GM18499 (cell line): ENCODE measurements around the gene TYW1.
"Not testable (repeated sequence)": the region's sequence is repeated elsewhere in the genome, so short reads cannot be mapped to it uniquely, and the experiment has no call there.

Experiments
- ATAC-seq: cut with Tn5 transposase; IDR thresholded peaks from one replicate; pipeline ENCODE4 v1.9.1; 2021; ENCODE audit warnings: moderate number of reproducible peaks; ENCODE audit not compliant: insufficient read depth, unreplicated experiment

Gene TYW1

GRCh38 chr7:66989552-66989951 is 7.1 kb upstream of the TYW1 start:
- not testable (repeated sequence) for ATAC-seq

GRCh38 chr7:66994051-66994450 is 2.6 kb upstream of the TYW1 start:
- ATAC-seq: not testable (repeated sequence)

GRCh38 chr7:66994691-66995049 is 2.0 kb upstream of the TYW1 start:
- ATAC-seq: peak; percentile 24

GRCh38 chr7:66995050-66995776 is 1.4 kb upstream of the TYW1 start, which contains the start of gene SBDS:
Gene SBDS (minus strand): TSS chr7:66995586. CDS start chr7:66995417, 169 bp downstream.
- ATAC-seq: peak; percentile 39

GRCh38 chr7:67000601-67001258 is 4.1 kb downstream of the TYW1 start:
- not testable (repeated sequence) for ATAC-seq

GRCh38 chr7:67004145-67004544 is 7.5 kb downstream of the TYW1 start:
- ATAC-seq: not testable (repeated sequence)

GRCh38 chr7:67006965-67007364 is 10.3 kb downstream of the TYW1 start:
- ATAC-seq: no peak

- ATAC-seq: no peak
Observed at GRCh38 chr7:67008260-67008659, 11.6 kb downstream of the TYW1 start.

GRCh38 chr7:67009677-67010076 is 13.0 kb downstream of the TYW1 start:
- ATAC-seq: not testable (repeated sequence)

- ATAC-seq: not testable (repeated sequence)
Observed at GRCh38 chr7:67014076-67014622, 17.5 kb downstream of the TYW1 start.

GRCh38 chr7:67017971-67018370 is 21.3 kb downstream of the TYW1 start:
- ATAC-seq: not testable (repeated sequence)

GRCh38 chr7:67018940-67019339 is 22.3 kb downstream of the TYW1 start:
- ATAC-seq: no peak

- no peak for ATAC-seq
Observed at GRCh38 chr7:67019562-67020390, 23.1 kb downstream of the TYW1 start.

- no peak for ATAC-seq
Observed at GRCh38 chr7:67021260-67021659, 24.6 kb downstream of the TYW1 start.

- ATAC-seq: no peak
Observed at GRCh38 chr7:67022511-67022910, 25.9 kb downstream of the TYW1 start.

GRCh38 chr7:67025459-67025858 is 28.8 kb downstream of the TYW1 start:
- ATAC-seq: not testable (repeated sequence)

GRCh38 chr7:67031685-67032084 is 35.1 kb downstream of the TYW1 start:
- not testable (repeated sequence) for ATAC-seq

GRCh38 chr7:67033251-67033650 is 36.6 kb downstream of the TYW1 start:
- no peak for ATAC-seq

- not testable (repeated sequence) for ATAC-seq
Observed at GRCh38 chr7:67036432-67037395, 40.1 kb downstream of the TYW1 start.
